ENCODE results near the gene PAX5. TPM values are rescaled to one million over a fixed set of nuclear protein-coding genes. Genes with fewer than 3 reads are reported as not detected.

The PAX5 gene
- polyA plus RNA-seq, 2 of the 4 experiments (the other 2 are of a cell fraction) = not detected

- no peak for ATAC-seq
- Histone ChIP-seq H3K4me3 (no peak overlapping the region), H3K4me2 (no peak overlapping the region), H3K9me3 (peaks cover 5% of the 10 kb centered on the region; the same call in 2 of the 3 replicates), H3K27ac (no peak overlapping the region), H3K4me1 (peaks cover 10% of the 10 kb centered on the region)
- no peak for FAIRE-seq
- POLR2A ChIA-PET = no interaction called here
- no peak for TF ChIP-seq EHF (CRISPR knock-in tag; IDR thresholded peaks at IDR 0.05)
- no peak for TF ChIP-seq SMC3 (IDR thresholded peaks at IDR 0.05)
- TF ChIP-seq FOXS1 (CRISPR knock-in tag; IDR thresholded peaks at IDR 0.05) = no peak
- TF ChIP-seq PHF8 (IDR thresholded peaks at IDR 0.05; ENCODE audit: borderline replicate concordance, low read depth) = no peak
- TF ChIP-seq E2F6 (IDR thresholded peaks at IDR 0.05; ENCODE audit: borderline replicate concordance, low read depth) = no peak
- TF ChIP-seq USF2 (IDR thresholded peaks at IDR 0.05) = no peak
- no peak for TF ChIP-seq ELK1 (IDR thresholded peaks at IDR 0.05; ENCODE audit: low read depth, low read length)
- TF ChIP-seq ZFP36 (IDR thresholded peaks at IDR 0.05; ENCODE audit: borderline replicate concordance, partially characterized antibody) = no peak
- no peak for TF ChIP-seq RNF2 (IDR thresholded peaks at IDR 0.05; ENCODE audit: borderline replicate concordance, low read depth)
- TF ChIP-seq MAFK (IDR thresholded peaks at IDR 0.05; ENCODE audit: partially characterized antibody) = no peak
- TF ChIP-seq HEYL (CRISPR knock-in tag; IDR thresholded peaks at IDR 0.05) = no peak
- TF ChIP-seq HMGXB4 (CRISPR knock-in tag; IDR thresholded peaks at IDR 0.05; ENCODE audit: borderline replicate concordance) = no peak
- no peak for TF ChIP-seq HOXB13 (CRISPR knock-in tag; IDR thresholded peaks at IDR 0.05; ENCODE audit: low read depth)
- no peak for TF ChIP-seq PBX3 (IDR thresholded peaks at IDR 0.05)
- TF ChIP-seq CHD2 (IDR thresholded peaks at IDR 0.05; ENCODE audit: low read length, partially characterized antibody) = no peak
- TF ChIP-seq ZSCAN20 (CRISPR knock-in tag; IDR thresholded peaks at IDR 0.05) = no peak
- TF ChIP-seq RFX5 (IDR thresholded peaks at IDR 0.05) = no peak
- 87% methylated on average over 4 of the region's 4 CpGs for WGBS (ENCODE audit: missing lambda C conversion rate)
- CTCF ChIA-PET = interaction anchor here (1.0 to 1.5 kb wide), 2 partner anchors 16 to 58 kb away, joined by 3 to 6 read pairs; no protein-coding TSS in a partner anchor
- DNase-seq (ENCODE audit: low read depth in 1 of 2, low spot score in 1 of 2) = no peak
Measured at GRCh38 chr9:36930941-36931340, 103.1 kb downstream of the PAX5 start.

- Histone ChIP-seq H3K9me3 (peaks cover 5% of the 10 kb centered on the region; the same call in 2 of the 3 replicates), H3K4me2 (peak overlapping the region; percentile 25), H3K4me3 (no peak overlapping the region), H3K27ac (no peak overlapping the region), H3K4me1 (peaks cover 22% of the 10 kb centered on the region)
- POLR2A ChIA-PET = no interaction called here
- CTCF ChIA-PET = interaction anchor here (0.9 to 2.4 kb wide), 4 partner anchors 28 to 56 kb away, joined by 3 to 8 read pairs (median 5); no protein-coding TSS in a partner anchor
- FAIRE-seq (no peak), ATAC-seq (no peak), DNase-seq (ENCODE audit: low read depth in 1 of 2, low spot score in 1 of 2) (no peak)
- TF ChIP-seq JUN (IDR thresholded peaks at IDR 0.05) = no peak
- 93% methylated on average over 5 of the region's 5 CpGs for WGBS (ENCODE audit: missing lambda C conversion rate)
Measured at GRCh38 chr9:36929350-36929675, 104.8 kb downstream of the PAX5 start.

All from A549 (cell line).